ENCODE measurements around the gene SPATA46. TPM values are rescaled to one million over a fixed set of nuclear protein-coding genes. Genes with fewer than 3 reads are reported as not detected.

SPATA46 gene
- total and polyA plus RNA-seq, 2 donors (not counting 1 experiment from before 2014, with no cell fraction given): not detected

DNA sequence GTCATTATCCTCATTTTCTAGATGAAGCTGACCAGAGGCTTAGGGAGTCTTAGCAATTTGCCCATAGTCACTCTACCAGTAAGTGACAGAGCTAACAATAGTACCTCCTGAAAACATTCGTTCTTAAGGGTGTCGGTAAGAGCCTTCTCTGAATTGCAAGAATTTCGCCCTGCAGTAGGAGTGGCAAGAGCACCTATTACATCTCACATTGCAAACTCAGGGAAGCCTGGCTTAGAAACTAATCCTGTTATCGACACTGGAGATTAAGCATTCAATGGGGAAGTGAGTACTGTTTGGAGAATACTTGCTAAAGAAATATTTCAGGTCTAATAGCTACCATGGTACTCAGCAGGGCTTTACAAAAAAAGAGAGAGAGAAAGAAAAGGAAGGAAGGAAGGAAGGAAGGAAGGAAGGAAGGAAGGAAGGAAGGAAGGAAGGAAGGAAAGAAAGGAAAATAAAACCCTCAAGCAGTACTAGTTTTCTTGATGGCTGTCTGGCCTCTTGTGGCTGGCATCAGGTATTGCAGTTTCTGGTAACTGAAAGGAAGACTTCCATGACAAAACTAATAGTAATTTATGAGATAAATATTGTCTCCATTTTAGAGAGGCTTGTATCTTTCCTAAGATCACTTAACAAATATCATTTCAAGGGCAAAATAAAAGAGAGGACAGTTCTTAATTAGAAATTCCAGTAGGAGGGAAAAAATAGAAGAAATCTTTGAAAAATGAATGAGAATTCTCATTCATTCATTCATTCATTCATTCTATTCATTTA is 15.3 kb upstream of the SPATA46 start:
- Mint-ChIP-seq H3K4me3 (no peak overlapping the region), H3K27me3 (peaks cover 28% of the 10 kb centered on the region), H3K9me3 (ENCODE audit: insufficient read depth) (no peaks in the 10 kb centered on the region), H3K4me1 (peaks cover 10% of the 10 kb centered on the region), H3K27ac (no peak overlapping the region)
- intact Hi-C loops (cut with micrococcal nuclease): loop anchor here (1.0 kb wide), 1 partner anchor 336 kb away; no protein-coding TSS in a partner anchor
- no CpG with 5 or more reads among the region's 4 CpGs for WGBS (ENCODE audit: insufficient coverage)
- no peaks in the 10 kb centered on the region for H3K9me3 ChIP-seq (ENCODE audit: control extremely low read depth in 1 of 3, control insufficient read depth in 2 of 3, insufficient read depth in 1 of 3, low read length in 2 of 3)
- no peaks in the 10 kb centered on the region for H4K20me1 ChIP-seq (ENCODE audit: control insufficient read depth, insufficient read depth, low read length, poor library complexity, severe bottlenecking)
- H3K27ac ChIP-seq (ENCODE audit: low read length in 2 of 2): no peak overlapping the region
- CTCF ChIA-PET: interaction anchor here (0.6 to 1.2 kb wide), 6 partner anchors 17 to 354 kb away, joined by 4 to 6 read pairs (median 4); no protein-coding TSS in a partner anchor
- TF ChIP-seq, protein P1, sequence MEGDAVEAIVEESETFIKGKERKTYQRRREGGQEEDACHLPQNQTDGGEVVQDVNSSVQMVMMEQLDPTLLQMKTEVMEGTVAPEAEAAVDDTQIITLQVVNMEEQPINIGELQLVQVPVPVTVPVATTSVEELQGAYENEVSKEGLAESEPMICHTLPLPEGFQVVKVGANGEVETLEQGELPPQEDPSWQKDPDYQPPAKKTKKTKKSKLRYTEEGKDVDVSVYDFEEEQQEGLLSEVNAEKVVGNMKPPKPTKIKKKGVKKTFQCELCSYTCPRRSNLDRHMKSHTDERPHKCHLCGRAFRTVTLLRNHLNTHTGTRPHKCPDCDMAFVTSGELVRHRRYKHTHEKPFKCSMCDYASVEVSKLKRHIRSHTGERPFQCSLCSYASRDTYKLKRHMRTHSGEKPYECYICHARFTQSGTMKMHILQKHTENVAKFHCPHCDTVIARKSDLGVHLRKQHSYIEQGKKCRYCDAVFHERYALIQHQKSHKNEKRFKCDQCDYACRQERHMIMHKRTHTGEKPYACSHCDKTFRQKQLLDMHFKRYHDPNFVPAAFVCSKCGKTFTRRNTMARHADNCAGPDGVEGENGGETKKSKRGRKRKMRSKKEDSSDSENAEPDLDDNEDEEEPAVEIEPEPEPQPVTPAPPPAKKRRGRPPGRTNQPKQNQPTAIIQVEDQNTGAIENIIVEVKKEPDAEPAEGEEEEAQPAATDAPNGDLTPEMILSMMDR (IDR thresholded peaks at IDR 0.05): peak; percentile 68
- no peak for TF ChIP-seq EZH2 (IDR thresholded peaks at IDR 0.05; ENCODE audit: borderline replicate concordance, insufficient read depth, low read depth, low read length, poor library complexity, severe bottlenecking)
- H3K9ac ChIP-seq (ENCODE audit: low read length): no peak overlapping the region
- no peak overlapping the region for H2AFZ ChIP-seq (ENCODE audit: insufficient read depth, low read depth, low read length, poor library complexity, severe bottlenecking)
- peak; percentile 22 for DNase-seq
- H3K4me3 ChIP-seq (ENCODE audit: control extremely low read depth in 1 of 5, extremely low read depth in 1 of 5, insufficient read depth in 1 of 5, low read depth in 2 of 5, low read length in 4 of 5): no peak overlapping the region
- no peak overlapping the region for H3K4me2 ChIP-seq (replicated peaks; ENCODE audit: low read depth, low read length, poor library complexity, severe bottlenecking)
- POLR2A ChIA-PET: no interaction called here
- no peaks in the 10 kb centered on the region for H3K36me3 ChIP-seq (replicated peaks in 1 of 2; ENCODE audit: control extremely low read depth in 1 of 2, control insufficient read depth in 1 of 2, extremely low read depth in 1 of 2, insufficient read depth in 2 of 2, low read length in 1 of 2)
- no peak for ATAC-seq (ENCODE audit: low read depth)
- H3K79me2 ChIP-seq (ENCODE audit: control insufficient read depth, insufficient read depth, low read length): no peaks in the 10 kb centered on the region
- peaks cover 0 to 8% (median 0%) of the 10 kb centered on the region in 4 experiments for H3K27me3 ChIP-seq (replicated peaks in 1 of 4; ENCODE audit: control extremely low read depth in 1 of 4, control insufficient read depth in 3 of 4, insufficient read depth in 4 of 4, low read length in 3 of 4)
- peaks cover 3 to 5% of the 10 kb centered on the region in 2 donors for H3K4me1 ChIP-seq (ENCODE audit: control insufficient read depth in 2 of 2, insufficient read depth in 2 of 2, low read length in 2 of 2)

All from B cell (primary cell).